Vagina (tissue), 2 donors: ENCODE data around the gene HTRA3. TPM values are rescaled to one million over a fixed set of nuclear protein-coding genes. Genes with fewer than 3 reads are reported as not detected.
A peak's percentile ranks its signal among the peaks of the same experiment; 100 is the strongest.

Experiments used
- DNase-seq, 2 donors: peaks; one replicate each; pipeline ENCODE4 v3.0.0-alpha.2; 2017; ENCODE audit errors: extremely low spot score in 2 of 2
- H3K27ac ChIP-seq: fragments of 200-600 bp; sonication (generic); one replicate; pipeline ENCODE4 v1.5.1; 2019
- H3K27me3 ChIP-seq: fragments of 200-600 bp; sonication (generic); one replicate; pipeline ENCODE4 v1.5.1; 2019
- H3K36me3 ChIP-seq, 2 donors: fragments of 200-600 bp; sonication (generic); one replicate each; pipeline ENCODE4 v1.5.1; 2017 to 2019
- H3K4me1 ChIP-seq: fragments of 200-600 bp; sonication (generic); one replicate; pipeline ENCODE4 v1.5.1; 2019
- H3K4me3 ChIP-seq, 2 donors: fragments of 200-600 bp; sonication (generic); 1 replicate in 1 of 2; 2 replicates in 1 of 2; pipeline ENCODE4 v1.5.1; 2016 to 2019
- H3K9me3 ChIP-seq: fragments of 200-600 bp; sonication (generic); one replicate; pipeline ENCODE4 v1.5.1; 2019
- POLR2A ChIP-seq, 2 donors: fragments of 450-650 bp; IDR thresholded peaks; one replicate each; pipeline ENCODE4 v1.6.1; 2017; ENCODE audit warnings: antibody characterized with exemption in 2 of 2, mild to moderate bottlenecking in 2 of 2, moderate library complexity in 2 of 2
- POLR2AphosphoS5 ChIP-seq, 2 donors: sonication (generic); formaldehyde crosslinking; IDR thresholded peaks; one replicate each; pipeline ENCODE4 v1.9.0; 2017; ENCODE audit warnings: antibody characterized with exemption in 2 of 2, mild to moderate bottlenecking in 2 of 2, low read depth in 1 of 2; ENCODE audit not compliant: insufficient read depth in 1 of 2
- intact Hi-C: fragments of 100-400 bp; cut with DNase I; formaldehyde crosslinking; loops from one replicate; pipeline ENCODE4 v1.15.1; 2023
- total RNA-seq: library from RNA; depleted of rRNA; stranded (reverse); fragments of >200 nt; gene quantifications from one replicate; pipeline ENCODE4 v1.2.3, GENCODE V29; 2016
- TF ChIP-seq, protein P1 (sequence below), 3 experiments: fragments of 450-650 bp in 2 of 3; fragments of 200-600 bp in 1 of 3; sonication (generic) in 1 of 3; IDR thresholded peaks; one replicate each; pipeline ENCODE4 v1.5.1; 2017 to 2019; ENCODE audit warnings: antibody characterized with exemption in 3 of 3, mild to moderate bottlenecking in 2 of 3, moderate library complexity in 2 of 3

HTRA3 gene
- total RNA-seq, 1 donor from 2014 or later = 33.1 TPM

DNA sequence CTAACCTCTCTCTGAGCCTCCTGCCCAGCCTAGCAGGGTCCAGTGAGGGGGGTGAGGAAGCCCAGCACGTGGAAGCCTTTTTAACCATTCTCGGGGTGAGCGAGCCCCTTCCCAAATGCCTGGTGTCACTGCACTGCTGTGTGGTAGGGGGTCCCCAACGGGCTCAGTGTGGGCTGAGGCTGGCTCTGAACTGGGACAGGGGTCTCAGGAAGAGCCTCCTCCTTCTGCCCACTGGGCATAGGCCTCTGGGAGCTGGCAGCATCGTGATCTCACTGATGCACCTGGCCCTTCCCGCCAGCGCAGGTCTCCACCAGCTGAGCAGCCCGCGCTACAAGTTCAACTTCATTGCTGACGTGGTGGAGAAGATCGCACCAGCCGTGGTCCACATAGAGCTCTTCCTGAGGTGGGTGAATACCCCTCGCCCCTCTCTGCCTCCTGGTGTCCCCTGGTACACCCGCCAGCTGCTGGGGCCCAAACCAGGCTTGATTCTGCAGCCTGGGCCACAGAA, 12.6 kb downstream of the HTRA3 start:
- no peak for DNase-seq

DNA sequence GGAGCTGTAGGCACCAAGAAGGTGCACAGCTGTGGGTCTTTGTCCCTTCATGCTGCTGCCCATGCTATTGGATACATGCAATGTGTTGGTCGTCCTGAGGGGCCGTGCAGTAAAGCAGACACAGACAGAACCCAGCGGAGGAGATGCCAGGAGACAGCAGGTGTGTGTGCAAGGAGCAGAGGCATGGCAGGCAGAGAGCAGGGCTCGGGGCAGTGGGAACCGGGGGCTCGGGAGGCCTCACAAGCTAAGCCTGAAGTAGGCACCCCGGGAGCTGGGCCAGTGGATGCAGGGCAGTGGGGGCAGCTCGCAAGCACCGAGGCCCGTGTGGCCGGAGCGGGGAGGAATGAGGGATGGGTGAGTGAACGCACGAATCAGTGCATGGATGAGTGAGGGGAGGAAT, 13.2 kb downstream of the HTRA3 start:
- no peak for TF ChIP-seq POLR2AphosphoS5 (IDR thresholded peaks at IDR 0.05; ENCODE audit: insufficient read depth in 1 of 2, low read depth in 1 of 2)
- TF ChIP-seq, protein P1, sequence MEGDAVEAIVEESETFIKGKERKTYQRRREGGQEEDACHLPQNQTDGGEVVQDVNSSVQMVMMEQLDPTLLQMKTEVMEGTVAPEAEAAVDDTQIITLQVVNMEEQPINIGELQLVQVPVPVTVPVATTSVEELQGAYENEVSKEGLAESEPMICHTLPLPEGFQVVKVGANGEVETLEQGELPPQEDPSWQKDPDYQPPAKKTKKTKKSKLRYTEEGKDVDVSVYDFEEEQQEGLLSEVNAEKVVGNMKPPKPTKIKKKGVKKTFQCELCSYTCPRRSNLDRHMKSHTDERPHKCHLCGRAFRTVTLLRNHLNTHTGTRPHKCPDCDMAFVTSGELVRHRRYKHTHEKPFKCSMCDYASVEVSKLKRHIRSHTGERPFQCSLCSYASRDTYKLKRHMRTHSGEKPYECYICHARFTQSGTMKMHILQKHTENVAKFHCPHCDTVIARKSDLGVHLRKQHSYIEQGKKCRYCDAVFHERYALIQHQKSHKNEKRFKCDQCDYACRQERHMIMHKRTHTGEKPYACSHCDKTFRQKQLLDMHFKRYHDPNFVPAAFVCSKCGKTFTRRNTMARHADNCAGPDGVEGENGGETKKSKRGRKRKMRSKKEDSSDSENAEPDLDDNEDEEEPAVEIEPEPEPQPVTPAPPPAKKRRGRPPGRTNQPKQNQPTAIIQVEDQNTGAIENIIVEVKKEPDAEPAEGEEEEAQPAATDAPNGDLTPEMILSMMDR (IDR thresholded peaks at IDR 0.05) = no peak
- TF ChIP-seq POLR2A (IDR thresholded peaks at IDR 0.05) = no peak
- H3K4me1 ChIP-seq = peaks cover 49% of the 10 kb centered on the region
- intact Hi-C loops = no loop called here
- H3K27me3 ChIP-seq = no peaks in the 10 kb centered on the region
- no peaks in the 10 kb centered on the region for H3K9me3 ChIP-seq
- H3K27ac ChIP-seq = peak overlapping the region; percentile 89
- no peak overlapping the region for H3K4me3 ChIP-seq
- peaks cover 0 to 6% of the 10 kb centered on the region in 2 donors for H3K36me3 ChIP-seq
- DNase-seq = no peak

More for the DNA sequence above, 12.6 kb downstream of the HTRA3 start:
- intact Hi-C loops = no loop called here
- TF ChIP-seq, protein P1 (IDR thresholded peaks at IDR 0.05) = no peak
- TF ChIP-seq POLR2A (IDR thresholded peaks at IDR 0.05) = no peak
- TF ChIP-seq POLR2AphosphoS5 (IDR thresholded peaks at IDR 0.05; ENCODE audit: insufficient read depth in 1 of 2, low read depth in 1 of 2) = no peak
- Histone ChIP-seq H3K9me3 (no peaks in the 10 kb centered on the region), H3K27me3 (no peaks in the 10 kb centered on the region), H3K36me3 (peaks cover 0 to under 1% of the 10 kb centered on the region in 2 donors), H3K27ac (peak overlapping the region; percentile 89), H3K4me1 (peaks cover 55% of the 10 kb centered on the region), H3K4me3 (no peak overlapping the region)

DNA sequence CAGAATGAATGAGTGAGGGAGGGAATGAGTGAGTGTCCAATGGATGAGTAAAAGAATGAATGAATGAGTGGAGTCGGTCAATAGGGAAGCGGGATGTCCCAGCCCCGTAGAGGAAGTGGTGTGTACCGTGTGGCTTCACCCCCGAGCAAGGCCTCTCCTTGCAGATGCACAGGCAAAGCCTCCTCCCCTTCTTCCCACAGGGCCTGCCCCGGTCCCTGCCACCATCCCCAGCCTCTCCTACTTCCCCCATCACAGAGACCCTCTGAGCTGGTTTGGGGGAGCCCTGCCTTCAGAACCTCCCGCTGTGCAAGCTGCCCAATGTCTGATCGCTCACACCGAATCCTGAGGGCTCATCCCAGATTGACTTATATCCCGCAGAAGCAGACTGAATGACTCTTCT, 13.6 kb downstream of the HTRA3 start:
- Histone ChIP-seq H3K4me1 (peaks cover 45% of the 10 kb centered on the region), H3K27me3 (no peaks in the 10 kb centered on the region), H3K9me3 (no peaks in the 10 kb centered on the region), H3K36me3 (peaks cover 0 to 7% of the 10 kb centered on the region in 2 donors), H3K27ac (no peak overlapping the region), H3K4me3 (no peak overlapping the region)
- no peak for DNase-seq
- intact Hi-C loops = no loop called here
- TF ChIP-seq, protein P1 (IDR thresholded peaks at IDR 0.05) = no peak
- no peak for TF ChIP-seq POLR2AphosphoS5 (IDR thresholded peaks at IDR 0.05; ENCODE audit: insufficient read depth in 1 of 2, low read depth in 1 of 2)
- TF ChIP-seq POLR2A (IDR thresholded peaks at IDR 0.05) = no peak

DNA sequence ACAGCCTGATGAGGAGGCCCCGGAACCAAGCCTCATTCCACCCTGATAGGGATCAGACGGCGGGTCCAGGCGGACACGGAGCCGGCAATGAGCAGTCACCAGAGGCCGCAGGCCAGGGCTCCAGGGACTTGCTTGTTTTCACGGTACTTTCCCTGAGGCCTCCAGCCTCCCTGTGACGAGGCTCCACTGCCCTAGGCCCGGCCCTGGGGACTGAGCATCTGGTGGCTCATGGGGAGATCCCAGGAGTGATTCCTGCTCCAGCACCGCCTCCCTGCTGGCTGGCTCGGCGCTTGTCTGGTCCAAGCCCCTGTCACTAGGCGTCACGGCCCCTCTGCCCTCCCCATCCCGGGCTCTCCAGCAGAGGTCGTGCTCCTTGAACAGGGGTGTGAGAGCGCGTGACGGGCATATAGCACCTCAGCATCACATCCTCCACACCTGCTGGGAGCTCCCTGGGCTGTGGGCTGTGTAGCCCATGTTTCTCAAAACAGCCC, 14.1 kb downstream of the HTRA3 start:
- intact Hi-C loops = no loop called here
- H3K36me3 ChIP-seq = peaks cover 0 to 7% of the 10 kb centered on the region in 2 donors
- DNase-seq = no peak
- H3K4me3 ChIP-seq = no peak overlapping the region
- TF ChIP-seq POLR2A (IDR thresholded peaks at IDR 0.05) (no peak), POLR2AphosphoS5 (IDR thresholded peaks at IDR 0.05; ENCODE audit: insufficient read depth in 1 of 2, low read depth in 1 of 2) (no peak)
- TF ChIP-seq, protein P1 (IDR thresholded peaks at IDR 0.05) = no peak
- H3K27ac ChIP-seq = no peak overlapping the region
- no peaks in the 10 kb centered on the region for H3K9me3 ChIP-seq
- H3K27me3 ChIP-seq = no peaks in the 10 kb centered on the region
- peaks cover 40% of the 10 kb centered on the region for H3K4me1 ChIP-seq

DNA sequence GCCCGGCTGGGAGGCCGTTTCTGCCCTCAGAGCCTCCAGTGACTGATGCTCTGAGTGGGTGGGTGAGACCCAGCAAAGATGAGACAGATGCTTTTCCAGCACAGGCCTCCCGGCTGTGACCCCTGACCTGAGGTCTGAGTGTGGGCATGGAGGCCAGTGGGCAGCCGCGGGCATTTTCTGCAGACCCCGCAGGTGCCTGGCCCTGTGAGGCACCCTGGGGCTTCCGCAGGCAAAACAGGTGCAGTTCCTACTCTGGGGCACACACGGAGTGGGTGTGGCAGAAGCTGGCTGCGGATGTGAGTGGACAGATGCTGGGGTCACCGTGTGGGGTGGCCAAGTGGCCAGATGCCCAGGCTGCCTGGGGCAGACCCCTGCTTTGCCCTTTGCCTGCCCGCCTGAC, 14.8 kb downstream of the HTRA3 start:
- Histone ChIP-seq H3K4me3 (no peak overlapping the region), H3K4me1 (peaks cover 34% of the 10 kb centered on the region), H3K27me3 (no peaks in the 10 kb centered on the region), H3K36me3 (peaks cover 0 to 7% of the 10 kb centered on the region in 2 donors), H3K9me3 (no peaks in the 10 kb centered on the region), H3K27ac (no peak overlapping the region)
- intact Hi-C loops = no loop called here
- DNase-seq = no peak
- TF ChIP-seq, protein P1 (IDR thresholded peaks at IDR 0.05) = no peak
- no peak for TF ChIP-seq POLR2AphosphoS5 (IDR thresholded peaks at IDR 0.05; ENCODE audit: insufficient read depth in 1 of 2, low read depth in 1 of 2)
